CD4-positive, CD25-positive, alpha-beta regulatory T cell (primary cell): ENCODE data around the gene FBL. TPM values are rescaled to one million over a fixed set of nuclear protein-coding genes. Genes with fewer than 3 reads are reported as not detected.

ENCODE experiments used
- ATAC-seq, 2 donors: fragments of 150-1000 bp; cut with Tn5 transposase; one replicate each; pipeline ENCODE4 v1.10.0; 2021; ENCODE audit warnings: low read depth in 2 of 2, moderate number of reproducible peaks in 2 of 2, moderate library complexity in 1 of 2
- DNase-seq, 3 donors: peaks; one replicate each; pipeline versions ENCODE4 v3.0.0 to v3.0.0-alpha.2; 2012 to 2022; ENCODE audit warnings: mixed read lengths in 1 of 3
- H3K27ac ChIP-seq: one replicate; pipeline ENCODE4 v1.7.0; 2013; ENCODE audit warnings: mild to moderate bottlenecking, low read length; ENCODE audit not compliant: insufficient read depth, poor library complexity, severe bottlenecking
- H3K27me3 ChIP-seq: one replicate; pipeline ENCODE4 v1.7.0; 2013; ENCODE audit warnings: low read length; ENCODE audit not compliant: control insufficient read depth, insufficient read depth
- H3K36me3 ChIP-seq: one replicate; pipeline ENCODE4 v1.7.0; 2013; ENCODE audit warnings: mild to moderate bottlenecking, low read length, moderate library complexity; ENCODE audit not compliant: control insufficient read depth, insufficient read depth
- H3K4me1 ChIP-seq: 2 replicates; pipeline ENCODE4 v1.7.0; 2013; ENCODE audit warnings: mild to moderate bottlenecking, low read length; ENCODE audit not compliant: insufficient read depth, control insufficient read depth, poor library complexity, severe bottlenecking
- H3K4me3 ChIP-seq: one replicate; pipeline ENCODE4 v1.7.0; 2013; ENCODE audit warnings: low read depth, mild to moderate bottlenecking, low read length, moderate library complexity
- H3K9me3 ChIP-seq, 2 experiments: 1 replicate in 1 of 2; 2 replicates in 1 of 2; pipeline ENCODE4 v1.7.0; 2013; ENCODE audit warnings: low read length in 2 of 2, mild to moderate bottlenecking in 1 of 2, moderate library complexity in 1 of 2; ENCODE audit not compliant: control insufficient read depth in 2 of 2
- H3K27ac Mint-ChIP-seq, 3 donors: one replicate each; pipeline ENCODE4 v1.8.0; 2020 to 2022; ENCODE audit warnings: mild to moderate bottlenecking in 3 of 3, mixed read lengths in 3 of 3, moderate library complexity in 2 of 3
- H3K27me3 Mint-ChIP-seq: one replicate; pipeline ENCODE4 v1.8.0; 2022; ENCODE audit warnings: mild to moderate bottlenecking, mixed read lengths
- H3K36me3 Mint-ChIP-seq: one replicate; pipeline ENCODE4 v1.8.0; 2020; ENCODE audit warnings: mixed read lengths
- H3K4me1 Mint-ChIP-seq, 4 donors: one replicate each; pipeline ENCODE4 v1.8.0; 2020 to 2022; ENCODE audit warnings: mixed read lengths in 4 of 4, mild to moderate bottlenecking in 1 of 4
- H3K4me3 Mint-ChIP-seq, 4 donors: one replicate each; pipeline ENCODE4 v1.8.0; 2020 to 2022; ENCODE audit warnings: mild to moderate bottlenecking in 4 of 4, mixed read lengths in 4 of 4, moderate library complexity in 3 of 4
- H3K9me3 Mint-ChIP-seq, 7 donors: one replicate each; pipeline ENCODE4 v1.8.0; 2020 to 2022; ENCODE audit warnings: mixed read lengths in 7 of 7, mild to moderate bottlenecking in 3 of 7, moderate library complexity in 2 of 7
- polyA plus RNA-seq, 4 donors: library from polyadenylated mRNA; unstranded; fragments of 300-500 nt; fragmentation: Illumina TruSeq; gene quantifications; one replicate each; pipeline ENCODE4 v1.2.3, GENCODE V29; 2021
- total RNA-seq: library from RNA; stranded (reverse); gene quantifications from one replicate; pipeline ENCODE4 v1.2.3, GENCODE V29; 2022

FBL gene
- total and polyA plus RNA-seq, 5 donors from 2014 or later = 142 to 194 (median 183) TPM

- Histone ChIP-seq H3K27me3 (no peaks in the 10 kb centered on the region), H3K27ac (no peak overlapping the region)
Measured at GRCh38 chr19:39825531-39826076, 20.6 kb downstream of the FBL start.

GRCh38 chr19:39825093-39825463, 21.1 kb downstream of the FBL start:
- DNase-seq (no peak), ATAC-seq (no peak)
- H3K4me3 Mint-ChIP-seq = no peak overlapping the region
- Histone ChIP-seq H3K4me1 (peaks cover 20% of the 10 kb centered on the region), H3K36me3 (peaks cover 18% of the 10 kb centered on the region), H3K27ac (peak overlapping the region; percentile 70), H3K9me3 (no peaks in the 10 kb centered on the region), H3K4me3 (peak overlapping the region; percentile 71), H3K27me3 (no peaks in the 10 kb centered on the region)
- peaks cover 0 to 9% (median 7%) of the 10 kb centered on the region in 4 donors for H3K4me1 Mint-ChIP-seq
- no peak overlapping the region for H3K27ac Mint-ChIP-seq
- no peaks in the 10 kb centered on the region for H3K9me3 Mint-ChIP-seq
- H3K27me3 Mint-ChIP-seq = no peaks in the 10 kb centered on the region
- peaks cover 28% of the 10 kb centered on the region for H3K36me3 Mint-ChIP-seq

More at GRCh38 chr19:39825531-39826076, 20.6 kb downstream of the FBL start:
- H3K4me3 ChIP-seq = no peak overlapping the region
- H3K27ac Mint-ChIP-seq = no peak overlapping the region
- peaks cover 0 to 9% (median 7%) of the 10 kb centered on the region in 4 donors for H3K4me1 Mint-ChIP-seq
- no peaks in the 10 kb centered on the region for H3K9me3 Mint-ChIP-seq
- ATAC-seq (no peak), DNase-seq (no peak)
- H3K4me3 Mint-ChIP-seq = no peak overlapping the region
- peaks cover 20% of the 10 kb centered on the region for H3K4me1 ChIP-seq
- no peaks in the 10 kb centered on the region for H3K9me3 ChIP-seq
- peaks cover 23% of the 10 kb centered on the region for H3K36me3 ChIP-seq
- H3K27me3 Mint-ChIP-seq = no peaks in the 10 kb centered on the region
- peaks cover 23% of the 10 kb centered on the region for H3K36me3 Mint-ChIP-seq

DNA sequence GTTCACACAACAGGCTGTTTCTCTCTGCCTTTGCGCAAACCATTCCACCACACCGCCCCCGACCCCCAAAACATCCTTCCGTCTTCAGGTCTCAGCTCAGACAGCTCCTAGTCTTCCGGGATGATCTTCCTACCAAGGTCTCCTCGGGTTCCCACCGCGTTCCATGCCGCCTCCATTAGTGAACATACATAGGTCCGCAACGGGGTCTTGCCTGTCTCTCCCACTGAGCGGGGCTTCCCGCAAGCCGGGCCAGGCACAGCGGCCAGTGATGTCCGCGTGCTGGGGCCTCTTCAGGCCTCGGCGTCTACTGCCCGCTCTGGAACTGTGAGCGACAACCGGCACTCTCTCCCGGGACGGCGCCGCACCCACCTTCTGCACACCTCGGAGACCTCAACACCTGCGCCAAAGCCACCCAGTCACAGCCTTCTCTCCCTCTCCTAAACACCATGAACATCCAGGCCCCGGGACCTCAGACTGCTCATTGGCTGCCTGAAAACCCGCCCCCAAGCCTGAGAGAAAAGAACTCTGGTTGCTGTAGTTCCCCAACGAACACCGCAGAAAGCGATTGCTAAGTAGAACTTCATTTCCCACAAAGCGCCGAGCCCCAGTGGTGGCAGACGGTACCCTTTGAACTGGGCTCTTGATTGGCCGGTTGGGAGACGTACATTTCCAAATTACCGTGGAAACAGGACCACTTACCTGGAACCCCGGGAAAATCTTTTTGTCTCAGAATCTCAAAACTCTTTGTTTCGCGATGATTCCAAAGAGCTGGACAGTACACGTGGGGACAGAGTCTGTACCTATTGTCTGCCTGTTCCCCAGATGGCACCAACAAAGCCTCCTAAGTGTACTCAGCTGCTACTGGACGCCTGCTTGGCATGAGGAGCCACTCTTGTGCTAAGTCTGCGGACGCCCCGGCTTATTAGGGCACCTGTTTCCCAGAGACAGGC, 21.8 kb downstream of the FBL start:
- Mint-ChIP-seq H3K4me3 (no peak overlapping the region), H3K36me3 (peaks cover 24% of the 10 kb centered on the region), H3K27me3 (no peaks in the 10 kb centered on the region), H3K27ac (no peak overlapping the region), H3K9me3 (no peaks in the 10 kb centered on the region), H3K4me1 (peaks cover 0 to 14% (median 9%) of the 10 kb centered on the region in 4 donors)
- no peaks in the 10 kb centered on the region for H3K27me3 ChIP-seq
- no peaks in the 10 kb centered on the region for H3K9me3 ChIP-seq
- H3K4me1 ChIP-seq = peaks cover 20% of the 10 kb centered on the region
- ATAC-seq (peak; percentile 97 to 99), DNase-seq (peak; percentile 85 to 96 (median 88))
- peaks cover 11% of the 10 kb centered on the region for H3K36me3 ChIP-seq
- peak overlapping the region; percentile 70 for H3K27ac ChIP-seq
- H3K4me3 ChIP-seq = peak overlapping the region; percentile 71

DNA sequence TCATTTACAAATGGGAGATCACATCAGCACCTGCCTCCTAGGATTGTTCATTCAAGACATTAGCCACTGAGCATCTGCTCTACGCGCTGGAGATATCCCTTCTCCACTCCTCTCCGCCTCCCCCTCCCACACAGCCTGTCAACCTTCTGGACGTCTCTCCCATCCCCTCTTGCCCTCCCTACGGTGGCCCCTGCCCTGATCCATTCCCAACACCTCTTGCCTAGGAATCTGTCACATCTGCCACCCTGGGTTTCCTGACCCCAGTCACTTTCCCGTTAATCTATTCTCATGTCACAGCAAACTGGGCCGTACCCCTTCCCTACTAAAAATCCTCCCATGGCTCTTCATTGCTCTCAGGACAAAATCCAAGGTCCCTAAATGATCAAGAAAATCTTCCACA, 22.5 kb downstream of the FBL start:
- peaks cover 9% of the 10 kb centered on the region for H3K36me3 ChIP-seq
- Mint-ChIP-seq H3K36me3 (peaks cover 26% of the 10 kb centered on the region), H3K9me3 (no peaks in the 10 kb centered on the region), H3K27ac (no peak overlapping the region), H3K27me3 (no peaks in the 10 kb centered on the region), H3K4me3 (no peak overlapping the region), H3K4me1 (peaks cover 0 to 16% (median 10%) of the 10 kb centered on the region in 4 donors)
- peaks cover 20% of the 10 kb centered on the region for H3K4me1 ChIP-seq
- no peak for ATAC-seq
- H3K9me3 ChIP-seq = no peaks in the 10 kb centered on the region
- DNase-seq = no peak
- H3K4me3 ChIP-seq = peak overlapping the region; percentile 71
- no peaks in the 10 kb centered on the region for H3K27me3 ChIP-seq
- peak overlapping the region; percentile 70 for H3K27ac ChIP-seq

DNA sequence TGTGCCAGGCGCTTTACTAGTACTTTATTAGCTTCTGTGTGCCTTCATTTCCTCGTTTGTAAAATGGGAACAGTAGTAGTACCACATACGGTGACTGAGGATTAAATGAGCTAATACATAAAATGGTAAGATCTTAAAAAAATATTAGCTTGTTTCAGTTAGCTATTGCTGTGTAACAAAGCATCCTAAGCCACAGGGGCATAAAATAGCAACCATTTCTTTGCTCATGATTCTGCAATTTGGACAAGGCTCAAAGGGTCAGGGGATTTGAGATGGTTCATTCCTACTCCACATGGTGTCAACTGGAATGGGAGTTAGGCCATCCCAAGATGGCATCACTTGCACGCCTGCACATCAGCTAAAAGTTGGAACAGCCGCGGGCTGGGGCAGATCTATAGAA, 25.5 kb downstream of the FBL start:
- Histone ChIP-seq H3K4me1 (peaks cover 20% of the 10 kb centered on the region), H3K36me3 (peaks cover 7% of the 10 kb centered on the region), H3K9me3 (no peaks in the 10 kb centered on the region), H3K27me3 (no peaks in the 10 kb centered on the region), H3K4me3 (no peak overlapping the region), H3K27ac (no peak overlapping the region)
- ATAC-seq (no peak), DNase-seq (no peak)
- no peak overlapping the region for H3K27ac Mint-ChIP-seq
- no peaks in the 10 kb centered on the region for H3K27me3 Mint-ChIP-seq
- no peaks in the 10 kb centered on the region for H3K9me3 Mint-ChIP-seq
- H3K4me3 Mint-ChIP-seq = no peak overlapping the region
- H3K36me3 Mint-ChIP-seq = peaks cover 28% of the 10 kb centered on the region
- peaks cover 0 to 21% (median 7%) of the 10 kb centered on the region in 4 donors for H3K4me1 Mint-ChIP-seq

DNA sequence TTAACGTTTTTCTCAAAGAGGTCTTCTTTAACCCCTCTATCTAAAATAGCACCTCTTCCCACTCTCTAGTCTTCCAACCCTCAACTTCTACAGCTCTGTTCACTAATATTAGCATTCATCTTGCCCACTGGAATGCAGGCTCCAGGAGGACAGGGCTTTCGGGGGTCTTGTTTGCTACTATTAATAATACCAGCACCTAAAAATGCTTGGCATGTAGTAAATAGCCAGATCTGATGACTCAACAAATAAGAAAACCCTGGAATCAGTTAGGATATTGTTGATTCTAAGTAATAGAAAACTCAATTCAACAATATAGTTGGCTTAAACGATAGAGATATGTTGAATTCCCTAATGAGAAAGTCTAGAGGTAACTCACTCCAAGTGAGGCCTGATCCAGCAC, 26.4 kb downstream of the FBL start:
- H3K4me1 ChIP-seq = peaks cover 17% of the 10 kb centered on the region
- no peaks in the 10 kb centered on the region for H3K27me3 Mint-ChIP-seq
- H3K36me3 Mint-ChIP-seq = peaks cover 31% of the 10 kb centered on the region
- no peak overlapping the region for H3K4me3 ChIP-seq
- H3K4me1 Mint-ChIP-seq = peaks cover 0 to 21% (median 8%) of the 10 kb centered on the region in 4 donors
- H3K9me3 Mint-ChIP-seq = no peaks in the 10 kb centered on the region
- no peaks in the 10 kb centered on the region for H3K9me3 ChIP-seq
- DNase-seq = no peak
- peaks cover 7% of the 10 kb centered on the region for H3K36me3 ChIP-seq
- no peak overlapping the region for H3K4me3 Mint-ChIP-seq
- H3K27ac Mint-ChIP-seq = no peak overlapping the region
- no peaks in the 10 kb centered on the region for H3K27me3 ChIP-seq
- ATAC-seq = no peak
- H3K27ac ChIP-seq = no peak overlapping the region

- ATAC-seq (no peak), DNase-seq (no peak)
- H3K27ac Mint-ChIP-seq = peak overlapping the region in 2 of 3 donors; percentile 29 to 78
- H3K4me1 Mint-ChIP-seq = peaks cover 0 to 21% (median 9%) of the 10 kb centered on the region in 4 donors
- Histone ChIP-seq H3K4me3 (no peak overlapping the region), H3K4me1 (peaks cover 6% of the 10 kb centered on the region), H3K27ac (no peak overlapping the region), H3K27me3 (no peaks in the 10 kb centered on the region), H3K9me3 (no peaks in the 10 kb centered on the region), H3K36me3 (peaks cover 7% of the 10 kb centered on the region)
- no peak overlapping the region for H3K4me3 Mint-ChIP-seq
- no peaks in the 10 kb centered on the region for H3K27me3 Mint-ChIP-seq
- peaks cover 31% of the 10 kb centered on the region for H3K36me3 Mint-ChIP-seq
- H3K9me3 Mint-ChIP-seq = no peaks in the 10 kb centered on the region
Measured at GRCh38 chr19:39818626-39819097, 27.5 kb downstream of the FBL start.
